ENCODE results near the gene SIAH2. TPM values are rescaled to one million over a fixed set of nuclear protein-coding genes. Genes with fewer than 3 reads are reported as not detected.

SIAH2 gene
- total RNA-seq, 1 donor from 2014 or later = 27.6 TPM

- Mint-ChIP-seq H3K27ac (ENCODE audit: unreplicated experiment) (peak overlapping the region; percentile 100), H3K4me3 (ENCODE audit: unreplicated experiment) (no peak overlapping the region), H3K4me1 (ENCODE audit: unreplicated experiment) (peaks cover 27% of the 10 kb centered on the region), H3K9me3 (ENCODE audit: unreplicated experiment) (no peaks in the 10 kb centered on the region), H3K27me3 (ENCODE audit: unreplicated experiment) (no peaks in the 10 kb centered on the region), H3K36me3 (ENCODE audit: unreplicated experiment) (no peaks in the 10 kb centered on the region)
- DNase-seq (ENCODE audit: extremely low spot score, unreplicated experiment) = no peak
- TF ChIP-seq CTCF (IDR thresholded peaks at IDR 0.05) = no peak
These were observed 2.0 kb upstream of the SIAH2 start for GRCh38 chr3:150764967-150765366.

GRCh38 chr3:150764566-150764965 lies 1.6 kb upstream of the SIAH2 start:
- H3K4me1 Mint-ChIP-seq (ENCODE audit: unreplicated experiment) = peaks cover 31% of the 10 kb centered on the region
- H3K27me3 Mint-ChIP-seq (ENCODE audit: unreplicated experiment) = no peaks in the 10 kb centered on the region
- peaks cover under 1% of the 10 kb centered on the region for H3K36me3 Mint-ChIP-seq (ENCODE audit: unreplicated experiment)
- H3K4me3 Mint-ChIP-seq (ENCODE audit: unreplicated experiment) = peak overlapping the region; percentile 99
- H3K9me3 Mint-ChIP-seq (ENCODE audit: unreplicated experiment) = no peaks in the 10 kb centered on the region
- no peak for DNase-seq (ENCODE audit: extremely low spot score, unreplicated experiment)
- no peak for TF ChIP-seq CTCF (IDR thresholded peaks at IDR 0.05)
- H3K27ac Mint-ChIP-seq (ENCODE audit: unreplicated experiment) = peak overlapping the region; percentile 100

GRCh38 chr3:150763841-150764483 lies 993 bp upstream of the SIAH2 start:
- DNase-seq (ENCODE audit: extremely low spot score, unreplicated experiment) = no peak
- Mint-ChIP-seq H3K36me3 (ENCODE audit: unreplicated experiment) (peaks cover 2% of the 10 kb centered on the region), H3K9me3 (ENCODE audit: unreplicated experiment) (no peaks in the 10 kb centered on the region), H3K4me1 (ENCODE audit: unreplicated experiment) (peaks cover 37% of the 10 kb centered on the region), H3K27me3 (ENCODE audit: unreplicated experiment) (no peaks in the 10 kb centered on the region), H3K4me3 (ENCODE audit: unreplicated experiment) (peak overlapping the region; percentile 99), H3K27ac (ENCODE audit: unreplicated experiment) (peak overlapping the region; percentile 100)
- peak; percentile 54 for TF ChIP-seq CTCF (IDR thresholded peaks at IDR 0.05)

GRCh38 chr3:150762662-150763121 lies 277 bp downstream of the SIAH2 start:
- TF ChIP-seq CTCF (IDR thresholded peaks at IDR 0.05) = no peak
- Mint-ChIP-seq H3K27ac (ENCODE audit: unreplicated experiment) (no peak overlapping the region), H3K9me3 (ENCODE audit: unreplicated experiment) (no peaks in the 10 kb centered on the region), H3K4me1 (ENCODE audit: unreplicated experiment) (peaks cover 42% of the 10 kb centered on the region), H3K4me3 (ENCODE audit: unreplicated experiment) (peak overlapping the region; percentile 99), H3K27me3 (ENCODE audit: unreplicated experiment) (no peaks in the 10 kb centered on the region), H3K36me3 (ENCODE audit: unreplicated experiment) (peaks cover 7% of the 10 kb centered on the region)
- DNase-seq (ENCODE audit: extremely low spot score, unreplicated experiment) = no peak

- peaks cover 7% of the 10 kb centered on the region for H3K36me3 Mint-ChIP-seq (ENCODE audit: unreplicated experiment)
- H3K27ac Mint-ChIP-seq (ENCODE audit: unreplicated experiment) = peak overlapping the region; percentile 91
- no peaks in the 10 kb centered on the region for H3K9me3 Mint-ChIP-seq (ENCODE audit: unreplicated experiment)
- no peaks in the 10 kb centered on the region for H3K27me3 Mint-ChIP-seq (ENCODE audit: unreplicated experiment)
- DNase-seq (ENCODE audit: extremely low spot score, unreplicated experiment) = no peak
- TF ChIP-seq CTCF (IDR thresholded peaks at IDR 0.05) = no peak
- peaks cover 49% of the 10 kb centered on the region for H3K4me1 Mint-ChIP-seq (ENCODE audit: unreplicated experiment)
- H3K4me3 Mint-ChIP-seq (ENCODE audit: unreplicated experiment) = peak overlapping the region; percentile 89
These were observed 923 bp downstream of the SIAH2 start for GRCh38 chr3:150761831-150762661.

Data from osteocyte (in vitro differentiated cells).